Measurements from ENCODE around the gene PDZD2. TPM values are rescaled to one million over a fixed set of nuclear protein-coding genes. Genes with fewer than 3 reads are reported as not detected.

PDZD2 gene
- total RNA-seq, 1 donor = 0.36 TPM

GRCh38 chr5:31921852-31922305 lies 282.9 kb downstream of the PDZD2 start:
- Histone ChIP-seq H3K4me3 (ENCODE audit: insufficient read depth, low read length) (no peak overlapping the region), H3K4me2 (ENCODE audit: insufficient read depth, low read length) (no peak overlapping the region), H2AFZ (ENCODE audit: low read length) (no peak overlapping the region), H3K4me1 (ENCODE audit: insufficient read depth, low read length) (peaks cover 3% of the 10 kb centered on the region), H3K27ac (ENCODE audit: low read depth, low read length) (no peak overlapping the region), H3K79me2 (ENCODE audit: insufficient read depth, low read length) (no peaks in the 10 kb centered on the region), H3K27me3 (ENCODE audit: insufficient read depth, low read length) (peaks cover 14% of the 10 kb centered on the region), H3K9me3 (ENCODE audit: low read depth, low read length) (no peaks in the 10 kb centered on the region), H4K20me1 (ENCODE audit: insufficient read depth, low read length) (no peaks in the 10 kb centered on the region), H3K36me3 (ENCODE audit: insufficient read depth, low read length) (no peaks in the 10 kb centered on the region)
- DNase-seq (ENCODE audit: insufficient read length, low spot score, missing footprints) = no peak
- no peak for TF ChIP-seq CTCF (IDR thresholded peaks at IDR 0.05; ENCODE audit: extremely low read depth, low read depth, low read length)

GRCh38 chr5:31924005-31924404 lies 285.1 kb downstream of the PDZD2 start:
- no peaks in the 10 kb centered on the region for H3K36me3 ChIP-seq (ENCODE audit: insufficient read depth, low read length)
- TF ChIP-seq CTCF (IDR thresholded peaks at IDR 0.05; ENCODE audit: extremely low read depth, low read depth, low read length) = no peak
- H3K79me2 ChIP-seq (ENCODE audit: insufficient read depth, low read length) = no peaks in the 10 kb centered on the region
- no peak overlapping the region for H3K4me3 ChIP-seq (ENCODE audit: insufficient read depth, low read length)
- H2AFZ ChIP-seq (ENCODE audit: low read length) = no peak overlapping the region
- no peak overlapping the region for H3K4me2 ChIP-seq (ENCODE audit: insufficient read depth, low read length)
- peaks cover 15% of the 10 kb centered on the region for H3K27me3 ChIP-seq (ENCODE audit: insufficient read depth, low read length)
- peaks cover 3% of the 10 kb centered on the region for H3K4me1 ChIP-seq (ENCODE audit: insufficient read depth, low read length)
- no peak overlapping the region for H3K27ac ChIP-seq (ENCODE audit: low read depth, low read length)
- no peaks in the 10 kb centered on the region for H3K9me3 ChIP-seq (ENCODE audit: low read depth, low read length)
- DNase-seq (ENCODE audit: insufficient read length, low spot score, missing footprints) = no peak
- H4K20me1 ChIP-seq (ENCODE audit: insufficient read depth, low read length) = no peaks in the 10 kb centered on the region

GRCh38 chr5:31931874-31932273 lies 292.9 kb downstream of the PDZD2 start:
- Histone ChIP-seq H3K79me2 (ENCODE audit: insufficient read depth, low read length) (no peaks in the 10 kb centered on the region), H3K27me3 (ENCODE audit: insufficient read depth, low read length) (peaks cover 9% of the 10 kb centered on the region), H3K36me3 (ENCODE audit: insufficient read depth, low read length) (no peaks in the 10 kb centered on the region), H3K9me3 (ENCODE audit: low read depth, low read length) (no peaks in the 10 kb centered on the region), H3K4me2 (ENCODE audit: insufficient read depth, low read length) (no peak overlapping the region), H2AFZ (ENCODE audit: low read length) (no peak overlapping the region), H4K20me1 (ENCODE audit: insufficient read depth, low read length) (no peaks in the 10 kb centered on the region), H3K4me3 (ENCODE audit: insufficient read depth, low read length) (no peak overlapping the region), H3K27ac (ENCODE audit: low read depth, low read length) (no peak overlapping the region), H3K4me1 (ENCODE audit: insufficient read depth, low read length) (no peaks in the 10 kb centered on the region)
- DNase-seq (ENCODE audit: insufficient read length, low spot score, missing footprints) = no peak
- TF ChIP-seq CTCF (IDR thresholded peaks at IDR 0.05; ENCODE audit: extremely low read depth, low read depth, low read length) = no peak

- Histone ChIP-seq H3K79me2 (ENCODE audit: insufficient read depth, low read length) (no peaks in the 10 kb centered on the region), H3K27me3 (ENCODE audit: insufficient read depth, low read length) (peaks cover 20% of the 10 kb centered on the region), H3K9me3 (ENCODE audit: low read depth, low read length) (no peaks in the 10 kb centered on the region), H3K27ac (ENCODE audit: low read depth, low read length) (no peak overlapping the region), H4K20me1 (ENCODE audit: insufficient read depth, low read length) (no peaks in the 10 kb centered on the region), H2AFZ (ENCODE audit: low read length) (no peak overlapping the region), H3K4me3 (ENCODE audit: insufficient read depth, low read length) (no peak overlapping the region), H3K36me3 (ENCODE audit: insufficient read depth, low read length) (no peaks in the 10 kb centered on the region), H3K4me2 (ENCODE audit: insufficient read depth, low read length) (no peak overlapping the region), H3K4me1 (ENCODE audit: insufficient read depth, low read length) (no peaks in the 10 kb centered on the region)
- TF ChIP-seq CTCF (IDR thresholded peaks at IDR 0.05; ENCODE audit: extremely low read depth, low read depth, low read length) = no peak
- no peak for DNase-seq (ENCODE audit: insufficient read length, low spot score, missing footprints)
Measured at GRCh38 chr5:31934156-31934555, 295.2 kb downstream of the PDZD2 start.
